ENCODE data around the gene FEV.

FEV gene

DNA sequence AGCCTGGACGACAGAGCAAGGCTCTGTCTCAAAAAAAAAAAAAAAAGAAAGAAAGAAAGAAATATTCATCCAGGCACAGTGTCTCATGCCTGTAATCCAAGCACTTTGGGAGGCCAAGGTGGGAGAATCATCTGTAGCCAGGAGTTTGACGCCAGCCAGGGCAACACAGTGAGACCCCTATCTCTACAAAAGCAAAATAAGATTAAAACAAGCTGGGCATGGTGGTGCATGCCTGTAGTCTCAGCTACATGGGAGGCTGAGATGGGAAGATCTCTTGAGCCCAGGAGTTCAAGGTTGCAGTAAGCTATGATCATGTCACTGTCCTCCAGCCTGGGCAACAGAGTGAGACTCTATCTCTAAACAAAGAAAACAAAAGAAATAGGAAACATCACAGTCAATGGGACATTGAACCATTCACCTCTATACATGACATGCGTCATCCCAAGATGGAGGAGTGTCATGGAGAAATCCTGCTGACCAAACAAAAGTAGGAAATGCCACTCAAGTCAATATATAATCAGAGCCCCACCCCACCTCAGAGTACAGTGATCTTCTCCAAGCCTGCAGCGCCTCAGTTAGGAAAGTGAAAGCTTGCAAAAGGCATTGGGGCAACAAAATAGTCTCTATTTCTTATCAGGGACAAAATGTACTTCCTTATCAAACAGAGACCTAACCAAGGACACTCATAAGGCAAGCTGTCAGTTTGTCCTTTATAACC lies 9.8 kb downstream of the FEV start:
- H3K4me3 ChIP-seq (replicated peaks; ENCODE audit: low read depth, low read length) = no peak overlapping the region
- DNase-seq (ENCODE audit: extremely low read depth, low read depth) = no peak
- TF ChIP-seq, protein P1, sequence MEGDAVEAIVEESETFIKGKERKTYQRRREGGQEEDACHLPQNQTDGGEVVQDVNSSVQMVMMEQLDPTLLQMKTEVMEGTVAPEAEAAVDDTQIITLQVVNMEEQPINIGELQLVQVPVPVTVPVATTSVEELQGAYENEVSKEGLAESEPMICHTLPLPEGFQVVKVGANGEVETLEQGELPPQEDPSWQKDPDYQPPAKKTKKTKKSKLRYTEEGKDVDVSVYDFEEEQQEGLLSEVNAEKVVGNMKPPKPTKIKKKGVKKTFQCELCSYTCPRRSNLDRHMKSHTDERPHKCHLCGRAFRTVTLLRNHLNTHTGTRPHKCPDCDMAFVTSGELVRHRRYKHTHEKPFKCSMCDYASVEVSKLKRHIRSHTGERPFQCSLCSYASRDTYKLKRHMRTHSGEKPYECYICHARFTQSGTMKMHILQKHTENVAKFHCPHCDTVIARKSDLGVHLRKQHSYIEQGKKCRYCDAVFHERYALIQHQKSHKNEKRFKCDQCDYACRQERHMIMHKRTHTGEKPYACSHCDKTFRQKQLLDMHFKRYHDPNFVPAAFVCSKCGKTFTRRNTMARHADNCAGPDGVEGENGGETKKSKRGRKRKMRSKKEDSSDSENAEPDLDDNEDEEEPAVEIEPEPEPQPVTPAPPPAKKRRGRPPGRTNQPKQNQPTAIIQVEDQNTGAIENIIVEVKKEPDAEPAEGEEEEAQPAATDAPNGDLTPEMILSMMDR (IDR thresholded peaks at IDR 0.05; ENCODE audit: low read depth, low read length, missing control alignments) = no peak

DNA sequence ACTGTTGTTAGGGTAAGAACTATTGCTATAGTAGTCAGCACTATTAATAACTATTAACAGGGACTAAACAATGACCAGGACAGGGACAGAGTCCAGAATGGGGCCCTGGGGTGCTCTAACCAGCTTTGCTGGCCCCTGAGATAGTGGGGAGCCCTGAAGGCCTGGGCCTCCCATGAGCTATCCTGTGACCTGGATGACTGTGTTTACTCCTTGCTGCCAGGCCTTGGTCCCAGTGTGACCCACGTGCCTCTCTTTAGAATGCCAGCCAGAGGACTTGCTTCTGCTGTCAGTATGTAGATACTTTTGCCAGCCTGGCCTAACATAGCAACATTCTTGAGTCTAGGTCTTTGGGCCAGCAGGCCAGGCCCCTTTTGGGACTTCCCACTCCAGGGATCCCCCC lies 14.1 kb downstream of the FEV start:
- no peak overlapping the region for H3K4me3 ChIP-seq (replicated peaks; ENCODE audit: low read depth, low read length)
- TF ChIP-seq, protein P1 (IDR thresholded peaks at IDR 0.05; ENCODE audit: low read depth, low read length, missing control alignments) = no peak
- no peak for DNase-seq (ENCODE audit: extremely low read depth, low read depth)

DNA sequence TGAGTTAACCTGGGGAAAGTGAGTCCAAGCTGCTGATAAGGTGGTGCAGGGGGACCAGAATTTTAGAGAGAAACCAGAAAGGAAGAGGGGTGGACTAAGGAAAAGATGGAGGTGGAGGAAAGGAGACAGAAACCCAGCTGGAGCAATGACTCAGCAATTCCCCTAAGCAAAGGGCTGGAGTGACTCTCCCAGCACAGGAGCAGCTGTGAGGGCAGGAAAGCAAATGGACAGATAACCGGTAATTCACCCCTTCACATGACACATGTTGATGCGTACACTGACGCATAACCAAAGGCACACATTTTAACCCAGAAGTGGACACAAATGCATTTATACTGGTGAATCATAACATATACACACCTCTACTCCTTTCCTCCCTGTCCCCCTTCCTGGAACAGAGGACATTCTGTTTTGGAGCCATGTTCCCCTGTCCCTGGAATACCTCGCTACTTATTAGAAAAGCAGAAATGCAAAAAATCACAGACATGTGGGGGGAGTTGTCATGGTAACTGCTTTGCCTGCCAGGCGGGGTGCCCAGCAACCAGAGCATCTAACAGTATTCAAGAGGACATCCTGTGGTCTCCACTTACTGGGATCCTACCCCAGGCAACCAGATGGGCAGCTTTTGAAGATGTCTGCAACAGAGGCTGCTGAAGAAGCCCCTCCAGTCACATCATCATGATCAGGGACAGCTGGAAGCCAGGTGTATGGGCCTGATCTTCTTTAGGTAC lies 20.8 kb downstream of the FEV start:
- DNase-seq (ENCODE audit: extremely low read depth, low read depth) = peak; percentile 47
- TF ChIP-seq, protein P1 (IDR thresholded peaks at IDR 0.05; ENCODE audit: low read depth, low read length, missing control alignments) = no peak
- H3K4me3 ChIP-seq (replicated peaks; ENCODE audit: low read depth, low read length) = no peak overlapping the region

DNA sequence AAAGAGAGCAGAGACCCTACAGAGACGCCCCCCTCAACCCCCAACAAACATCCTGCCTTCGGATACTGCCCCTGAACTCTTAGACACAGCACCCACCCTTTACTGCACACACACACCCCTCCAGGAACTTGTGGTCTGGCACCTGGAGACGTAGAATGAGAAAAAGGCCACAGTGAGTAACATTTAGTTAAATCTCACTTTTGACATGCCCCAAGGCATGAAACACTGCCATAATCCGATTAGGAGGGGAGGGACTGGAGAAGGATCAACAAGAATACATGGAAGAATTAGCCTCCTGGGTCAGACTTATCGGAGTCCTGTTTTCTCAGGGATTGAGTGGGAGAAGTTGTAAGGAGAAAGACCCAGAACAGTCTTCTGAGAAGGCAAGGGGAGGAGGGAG lies 21.4 kb downstream of the FEV start:
- TF ChIP-seq, protein P1 (IDR thresholded peaks at IDR 0.05; ENCODE audit: low read depth, low read length, missing control alignments) = no peak
- H3K4me3 ChIP-seq (replicated peaks; ENCODE audit: low read depth, low read length) = no peak overlapping the region
- DNase-seq (ENCODE audit: extremely low read depth, low read depth) = no peak

DNA sequence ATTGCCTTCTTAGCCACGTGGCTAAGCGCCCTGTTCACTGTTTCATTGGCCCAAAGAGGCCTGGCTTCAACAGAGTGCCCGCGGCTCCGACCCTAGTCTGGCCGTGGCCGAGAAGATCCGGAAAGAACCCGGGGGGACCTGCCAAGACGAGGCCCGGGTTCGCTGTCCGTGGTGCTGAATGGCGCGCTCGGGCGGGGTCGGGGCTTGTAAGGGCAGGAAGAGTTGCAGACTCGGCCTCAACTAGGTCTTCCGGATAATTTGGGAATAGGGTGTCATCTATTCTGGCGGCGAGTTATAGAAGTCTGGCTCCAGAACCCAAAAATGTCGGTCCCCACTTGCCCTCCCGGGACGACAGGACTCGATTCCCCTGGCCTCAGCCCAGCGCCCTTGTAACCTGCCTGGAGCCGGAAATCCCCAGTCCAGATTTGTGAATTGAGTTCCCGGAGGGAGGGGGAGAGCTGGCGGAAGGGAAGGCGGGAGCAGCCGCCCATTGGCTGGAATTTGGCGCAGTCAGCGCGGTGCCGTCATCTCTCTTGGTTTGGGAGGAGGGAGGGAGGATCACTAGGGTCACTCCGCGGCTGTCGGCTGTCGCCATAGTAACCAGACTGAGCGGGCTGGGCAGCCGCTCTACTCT lies 22.0 kb downstream of the FEV start:
- H3K4me3 ChIP-seq (replicated peaks; ENCODE audit: low read depth, low read length) = peak overlapping the region; percentile 1; the same call in 1 of the 2 replicates
- TF ChIP-seq, protein P1 (IDR thresholded peaks at IDR 0.05; ENCODE audit: low read depth, low read length, missing control alignments) = no peak
- DNase-seq (ENCODE audit: extremely low read depth, low read depth) = peak; percentile 40

DNA sequence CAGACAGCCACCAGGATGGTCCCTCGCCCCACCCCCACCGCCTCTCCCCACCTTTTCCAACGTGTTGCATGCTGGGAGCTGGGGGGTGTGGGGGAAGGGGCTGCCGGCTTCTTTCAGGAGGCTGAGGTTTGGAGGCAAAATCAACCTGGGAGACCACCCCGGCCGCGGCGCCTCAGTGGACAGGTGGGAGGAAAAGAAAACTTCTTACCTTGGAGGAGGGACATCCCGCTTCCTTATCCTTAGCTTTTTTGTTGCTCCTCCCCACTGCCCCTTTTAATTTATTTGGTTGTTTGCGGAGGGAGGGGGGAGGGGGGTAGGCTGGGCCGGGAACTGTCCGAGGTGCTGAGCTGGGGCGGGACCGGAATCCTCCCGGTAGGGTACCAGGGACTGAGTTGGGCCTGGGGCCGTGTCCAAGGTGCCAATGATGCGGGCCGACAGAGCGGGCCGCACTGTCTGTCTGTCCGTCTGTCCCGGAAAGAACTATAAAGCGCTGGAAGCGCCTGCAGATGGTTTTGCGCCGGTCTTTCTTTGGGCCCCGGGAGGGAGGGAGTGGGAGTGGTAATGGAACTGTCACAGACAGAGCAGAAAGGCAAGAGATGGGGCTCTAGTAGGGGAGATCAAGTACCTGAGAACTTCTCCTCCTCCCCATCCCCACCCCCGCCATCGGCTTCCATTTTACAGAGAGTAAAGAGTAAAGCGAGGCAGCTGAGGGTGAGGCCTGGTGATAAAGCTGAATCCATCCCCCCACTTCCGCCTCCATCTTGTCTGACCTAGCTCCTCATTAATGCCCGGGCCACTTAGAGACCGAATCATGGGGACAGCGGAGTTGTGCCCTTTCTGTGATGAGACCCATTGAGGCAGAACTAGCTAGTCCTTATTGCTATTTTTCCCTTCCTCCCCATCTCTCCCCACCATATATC lies 23.1 kb downstream of the FEV start:
- TF ChIP-seq, protein P1 (IDR thresholded peaks at IDR 0.05; ENCODE audit: low read depth, low read length, missing control alignments) = no peak
- DNase-seq (ENCODE audit: extremely low read depth, low read depth) = no peak
- no peak overlapping the region for H3K4me3 ChIP-seq (replicated peaks; ENCODE audit: low read depth, low read length)

All from HFF-Myc (cell line).